Fibroblast of mammary gland (primary cell): Measurements from ENCODE around the gene OSGIN1.

ENCODE experiments used
- DNase-seq: peaks from one replicate; pipeline ENCODE4 v3.0.0-alpha.2; 2010; ENCODE audit warnings: low read depth
- H3K4me3 ChIP-seq: 2 replicates; pipeline ENCODE4 v1.5.1; 2011; ENCODE audit warnings: low read depth, mild to moderate bottlenecking, low read length, moderate library complexity; ENCODE audit not compliant: control insufficient read depth
- TF ChIP-seq, protein P1 (sequence below): conservative IDR thresholded peaks from 2 replicates; pipeline ENCODE4 v1.5.1; 2011; ENCODE audit warnings: low read depth, low read length, inconsistent platforms; ENCODE audit not compliant: control insufficient read depth, insufficient read depth

Gene OSGIN1

DNA sequence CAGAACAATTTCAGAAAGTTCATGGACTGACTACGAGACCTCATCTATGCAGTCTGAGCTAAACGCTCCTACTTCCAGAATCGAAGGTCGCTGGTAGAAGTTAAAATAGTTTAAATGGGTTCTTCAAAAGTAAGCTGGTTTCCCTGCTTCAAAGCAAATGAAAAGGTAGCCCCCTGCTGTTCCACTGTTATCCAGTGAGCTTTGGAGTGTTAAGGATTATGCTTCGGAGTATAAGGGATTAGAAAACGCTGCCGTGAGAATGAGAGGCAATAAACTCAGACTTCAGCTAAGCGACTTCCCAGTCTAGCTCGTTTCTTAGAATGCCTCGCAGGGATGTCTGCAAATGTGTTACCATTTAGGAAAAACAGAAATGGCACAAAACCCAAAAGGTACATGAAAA is 41.8 kb upstream of the OSGIN1 start:
- no peak overlapping the region for H3K4me3 ChIP-seq
- TF ChIP-seq, protein P1, sequence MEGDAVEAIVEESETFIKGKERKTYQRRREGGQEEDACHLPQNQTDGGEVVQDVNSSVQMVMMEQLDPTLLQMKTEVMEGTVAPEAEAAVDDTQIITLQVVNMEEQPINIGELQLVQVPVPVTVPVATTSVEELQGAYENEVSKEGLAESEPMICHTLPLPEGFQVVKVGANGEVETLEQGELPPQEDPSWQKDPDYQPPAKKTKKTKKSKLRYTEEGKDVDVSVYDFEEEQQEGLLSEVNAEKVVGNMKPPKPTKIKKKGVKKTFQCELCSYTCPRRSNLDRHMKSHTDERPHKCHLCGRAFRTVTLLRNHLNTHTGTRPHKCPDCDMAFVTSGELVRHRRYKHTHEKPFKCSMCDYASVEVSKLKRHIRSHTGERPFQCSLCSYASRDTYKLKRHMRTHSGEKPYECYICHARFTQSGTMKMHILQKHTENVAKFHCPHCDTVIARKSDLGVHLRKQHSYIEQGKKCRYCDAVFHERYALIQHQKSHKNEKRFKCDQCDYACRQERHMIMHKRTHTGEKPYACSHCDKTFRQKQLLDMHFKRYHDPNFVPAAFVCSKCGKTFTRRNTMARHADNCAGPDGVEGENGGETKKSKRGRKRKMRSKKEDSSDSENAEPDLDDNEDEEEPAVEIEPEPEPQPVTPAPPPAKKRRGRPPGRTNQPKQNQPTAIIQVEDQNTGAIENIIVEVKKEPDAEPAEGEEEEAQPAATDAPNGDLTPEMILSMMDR = no peak
- no peak for DNase-seq

DNA sequence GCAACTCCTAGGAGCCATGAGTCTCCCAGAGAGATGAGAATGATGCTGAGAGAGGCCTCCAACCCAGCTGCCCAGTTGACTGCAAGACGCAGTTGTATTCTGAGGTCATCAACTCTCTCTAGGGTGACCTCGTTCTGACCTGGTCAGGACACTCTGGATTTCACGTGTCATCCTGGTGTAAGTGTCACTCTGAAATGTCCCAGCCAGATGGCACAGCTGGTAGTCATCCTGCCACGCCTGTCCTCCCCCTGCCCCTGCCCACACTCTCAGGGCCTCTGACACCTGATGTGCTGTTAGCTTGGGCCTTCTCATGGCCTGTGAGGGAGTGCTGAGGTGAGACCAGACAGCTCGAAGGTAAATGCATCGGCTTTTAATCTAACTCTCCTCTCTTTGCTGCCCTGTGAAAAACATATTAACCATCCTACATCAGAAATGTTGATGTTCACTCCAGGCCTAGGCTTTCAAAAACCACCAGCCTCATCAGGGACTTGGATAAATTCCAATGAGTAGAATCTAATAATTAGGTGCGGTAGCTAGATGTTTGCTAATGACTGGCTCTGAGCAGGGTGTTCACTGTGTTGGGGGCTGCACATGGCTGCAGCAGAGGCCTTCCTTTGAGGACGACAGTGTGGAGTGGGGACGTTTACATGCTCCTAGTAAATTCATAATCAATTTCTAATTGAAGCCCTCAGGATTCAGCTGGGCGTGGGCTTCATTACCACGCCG is 40.4 kb upstream of the OSGIN1 start:
- no peak overlapping the region for H3K4me3 ChIP-seq
- TF ChIP-seq, protein P1 = no peak
- DNase-seq = no peak

DNA sequence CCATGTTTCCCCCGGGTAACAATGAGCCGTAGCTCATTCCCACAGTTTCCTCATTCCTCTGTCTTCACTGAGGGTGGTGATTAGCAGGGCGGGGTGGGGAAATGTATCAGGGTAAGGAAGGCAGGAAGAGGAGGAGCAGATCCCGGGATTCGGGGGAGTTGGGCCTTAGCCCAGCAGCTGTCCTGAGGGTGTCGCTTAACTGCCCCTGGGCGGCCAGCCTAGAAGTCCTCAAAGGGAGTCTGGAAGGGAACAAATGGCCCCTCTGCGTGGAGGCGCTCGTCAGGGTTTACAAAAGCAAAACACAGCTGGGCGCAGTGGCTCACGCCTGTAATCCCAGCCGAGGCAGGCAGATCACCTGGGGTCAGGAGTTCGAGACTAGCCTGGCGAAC is 39.8 kb upstream of the OSGIN1 start:
- no peak for DNase-seq
- TF ChIP-seq, protein P1 = no peak
- no peak overlapping the region for H3K4me3 ChIP-seq

DNA sequence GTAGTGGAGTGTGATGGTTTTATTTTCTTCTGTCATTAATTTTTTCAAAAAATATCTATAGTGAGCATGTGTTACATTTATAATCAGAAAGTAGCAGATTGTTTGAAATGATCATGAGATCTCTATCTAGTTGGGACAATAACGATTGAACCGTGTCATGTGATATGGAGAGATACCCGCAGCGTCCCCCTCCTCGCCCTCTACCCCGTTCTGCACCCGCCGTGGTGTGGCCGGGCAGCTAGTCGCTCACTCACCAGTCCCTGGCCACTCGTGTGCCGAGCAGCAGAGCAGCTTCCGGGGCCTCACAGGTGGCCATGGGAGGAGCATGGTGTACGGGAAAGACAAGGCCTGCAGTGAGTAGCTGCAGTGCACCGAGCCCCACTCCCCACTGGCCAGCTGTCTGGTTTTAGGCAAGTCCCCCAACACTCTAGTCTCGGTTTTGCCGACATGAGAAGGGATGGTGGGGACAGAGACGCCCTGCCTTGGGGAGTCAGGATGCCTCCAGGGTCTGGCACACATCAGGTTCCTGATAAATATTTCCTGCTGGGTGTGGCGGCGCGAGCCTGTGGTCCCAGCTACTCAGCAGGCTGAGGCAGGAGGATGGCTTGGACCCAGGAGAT is 38.8 kb upstream of the OSGIN1 start:
- TF ChIP-seq, protein P1 = no peak
- no peak overlapping the region for H3K4me3 ChIP-seq
- DNase-seq = no peak

DNA sequence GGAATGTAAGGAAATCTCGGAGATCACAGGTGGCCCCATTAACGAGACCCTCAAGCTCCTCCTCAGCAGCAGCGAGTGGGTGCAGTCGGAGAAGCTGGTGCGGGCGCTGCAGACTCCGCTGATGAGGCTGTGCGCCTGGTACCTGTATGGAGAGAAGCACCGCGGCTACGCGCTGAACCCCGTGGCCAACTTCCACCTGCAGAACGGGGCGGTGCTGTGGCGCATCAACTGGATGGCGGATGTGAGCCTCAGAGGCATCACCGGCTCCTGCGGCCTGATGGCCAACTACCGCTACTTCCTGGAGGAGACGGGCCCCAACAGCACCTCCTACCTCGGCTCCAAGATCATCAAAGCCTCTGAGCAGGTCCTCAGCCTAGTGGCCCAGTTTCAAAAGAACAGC is 38.0 kb upstream of the OSGIN1 start:
- TF ChIP-seq, protein P1 = no peak
- no peak for DNase-seq
- no peak overlapping the region for H3K4me3 ChIP-seq

DNA sequence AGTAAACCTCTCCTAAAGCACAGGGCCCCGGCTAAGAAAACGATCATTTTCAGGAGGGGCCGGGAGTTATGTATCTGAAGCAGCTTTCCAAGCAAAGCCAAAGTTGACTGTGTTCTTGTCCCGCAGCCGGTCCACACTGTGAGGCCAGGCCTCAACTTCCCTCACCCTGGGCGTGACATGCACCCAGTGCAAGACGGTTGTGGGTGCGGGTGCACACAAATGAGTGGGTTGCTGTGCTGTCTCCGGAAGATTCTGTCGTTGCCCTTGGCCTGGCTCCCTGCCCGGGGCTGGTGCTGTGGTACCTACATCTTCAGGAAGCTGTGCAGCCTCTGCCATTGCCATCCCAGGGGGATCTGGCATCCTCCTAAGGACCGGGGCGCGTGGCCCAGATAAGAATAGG is 37.5 kb upstream of the OSGIN1 start:
- H3K4me3 ChIP-seq = no peak overlapping the region
- DNase-seq = no peak
- TF ChIP-seq, protein P1 = no peak
